ENCODE data around the gene MTFMT.
"Not testable (repeated sequence)": the region's sequence is repeated elsewhere in the genome, so short reads cannot be mapped to it uniquely, and the experiment has no call there.

MTFMT gene

DNA sequence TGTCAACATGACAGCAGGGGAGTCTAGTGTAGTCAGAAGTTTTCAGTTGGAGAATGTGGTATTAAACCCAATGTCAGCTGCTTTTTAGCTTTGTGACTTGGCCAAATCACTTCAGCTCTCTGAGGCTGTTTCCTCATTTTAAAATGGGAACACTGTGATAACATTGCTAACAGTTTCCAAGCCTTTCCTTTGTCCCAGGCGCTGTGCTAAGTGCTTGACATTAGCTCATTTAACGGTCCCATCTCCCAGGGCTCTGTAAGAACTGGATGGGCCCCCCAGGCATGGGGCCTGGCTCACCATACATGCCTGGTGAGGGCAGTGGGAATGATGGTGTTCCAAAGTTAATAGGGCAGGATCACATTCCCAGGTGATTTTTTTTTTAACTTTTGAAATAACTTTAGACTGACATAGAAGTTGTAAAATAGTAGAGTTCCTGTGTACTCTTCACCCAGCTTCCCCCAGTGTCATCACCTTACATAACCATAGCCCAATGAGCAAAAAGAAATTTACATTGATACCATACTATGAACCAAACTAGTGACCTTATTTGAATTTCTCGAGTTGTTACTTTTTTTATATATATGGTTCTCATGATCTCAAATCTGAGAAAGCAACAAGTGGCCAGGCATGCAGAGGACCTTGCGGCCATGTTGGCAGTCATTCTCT is 30.6 kb upstream of the MTFMT start:
- FAIRE-seq: no peak

DNA sequence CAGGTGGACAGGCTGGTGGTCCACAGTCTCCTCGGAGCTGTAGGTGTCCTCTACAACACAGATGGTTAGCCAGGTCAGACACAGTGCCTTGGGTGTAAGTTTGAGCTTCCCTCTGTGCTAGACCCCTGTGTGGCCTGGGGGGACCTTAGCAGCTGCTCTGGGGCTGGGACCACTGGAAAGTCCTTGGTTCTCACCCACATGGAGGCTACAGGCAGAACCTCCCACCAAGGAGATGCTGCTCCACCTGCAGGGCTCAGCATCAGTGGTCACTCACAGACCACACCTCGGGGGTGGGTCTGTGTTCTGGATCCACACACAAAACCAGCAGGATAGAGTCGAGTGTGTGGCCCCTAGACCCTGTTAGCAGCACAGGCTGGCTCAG is 29.9 kb upstream of the MTFMT start:
- no peak for FAIRE-seq

DNA sequence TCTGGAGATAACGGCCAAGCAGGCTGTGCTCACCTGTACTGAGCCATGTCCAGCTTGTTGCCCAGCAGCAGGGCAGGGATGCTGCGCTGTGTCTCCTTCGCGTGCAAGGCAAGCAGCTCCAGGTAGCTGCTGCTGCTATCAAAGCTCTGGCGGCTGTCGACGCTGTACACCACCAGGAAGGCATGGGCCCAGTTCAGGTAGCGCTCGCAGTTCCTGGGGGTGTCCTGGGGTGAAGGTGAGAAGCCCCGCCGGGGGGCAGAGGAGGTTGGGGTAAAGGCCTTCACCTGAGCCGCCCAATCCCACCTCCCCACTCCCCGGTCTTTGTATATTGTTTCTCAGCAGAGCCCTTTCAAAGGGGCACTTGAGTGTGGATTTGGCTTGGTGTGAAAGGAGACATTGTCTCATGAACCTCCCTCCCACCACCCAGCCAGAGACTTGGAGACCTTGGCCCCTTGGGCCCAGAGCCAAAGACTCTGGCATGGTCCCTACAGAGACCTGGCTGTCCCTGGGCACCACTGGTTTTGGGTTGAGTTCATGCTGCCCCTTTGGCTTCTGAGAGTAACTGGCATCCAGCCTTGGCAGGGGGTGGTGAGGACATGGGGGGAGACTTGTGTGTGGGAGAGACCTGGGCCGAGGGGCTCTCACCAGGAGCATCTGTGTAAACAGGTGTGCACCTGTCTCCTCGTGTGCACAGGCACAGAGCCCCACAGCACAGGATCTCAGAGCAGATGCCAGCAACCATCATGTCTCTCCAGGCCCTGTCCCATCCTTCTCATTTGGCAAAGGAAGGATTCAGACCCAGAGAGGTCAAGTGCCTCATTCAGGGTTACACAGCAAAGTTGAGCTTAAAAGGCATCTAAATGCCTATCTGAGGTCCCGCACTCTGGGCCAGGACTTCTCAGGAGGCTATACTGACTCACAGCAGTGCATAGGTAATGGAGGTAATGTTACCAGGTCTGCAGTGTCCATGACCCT is 29.2 kb upstream of the MTFMT start:
- FAIRE-seq: no peak

DNA sequence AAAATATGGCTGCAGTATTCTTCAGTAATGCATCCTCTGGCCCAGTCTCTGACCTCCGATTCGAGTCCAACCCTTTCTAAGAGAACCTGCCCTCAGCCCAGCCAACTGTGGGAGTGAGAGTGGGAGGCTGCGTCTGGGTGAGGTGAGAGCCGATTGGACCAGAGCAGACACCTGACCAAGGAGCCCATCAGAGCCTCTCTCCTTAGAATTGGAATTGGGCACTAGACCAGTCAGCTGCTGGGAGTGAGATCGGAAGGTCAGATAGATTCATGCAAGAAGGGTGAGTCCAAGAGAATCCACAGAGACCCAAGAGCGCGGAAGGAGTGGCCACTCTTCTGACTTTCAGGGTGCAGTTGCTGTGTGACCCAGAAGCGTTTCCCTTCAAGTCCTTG is 28.1 kb upstream of the MTFMT start:
- no peak for FAIRE-seq

DNA sequence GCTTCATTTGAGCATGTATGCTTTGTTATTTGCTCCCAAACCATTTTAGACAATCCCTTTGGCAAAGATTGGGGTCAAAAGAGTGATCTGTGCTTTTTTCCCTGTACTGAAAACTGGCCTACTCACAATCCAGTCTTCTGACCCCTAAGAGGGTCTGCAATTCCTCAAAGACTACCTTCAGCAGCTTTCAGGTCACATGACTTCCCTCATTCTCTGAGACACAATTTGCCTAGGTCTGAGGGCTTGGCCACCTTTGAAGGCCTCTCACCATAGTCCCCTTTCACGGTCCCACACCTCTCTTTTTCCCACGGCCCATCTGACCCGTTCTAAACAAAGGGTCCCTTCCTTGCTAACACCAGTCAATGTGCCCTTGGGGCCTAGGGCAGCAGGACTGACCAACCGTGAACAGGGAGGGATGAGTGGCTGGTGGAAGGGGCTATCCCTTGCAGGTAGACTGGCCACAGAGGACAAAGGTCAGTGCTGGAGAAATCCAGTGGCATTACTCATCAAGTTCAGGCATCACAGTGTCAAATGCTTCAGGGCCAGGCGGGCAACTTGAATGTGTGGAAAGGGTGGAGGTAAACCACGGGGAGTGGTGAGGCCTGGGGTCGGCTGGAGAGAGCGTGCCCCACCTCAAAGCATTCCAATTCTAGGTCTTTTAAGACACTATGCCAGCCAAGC is 27.6 kb upstream of the MTFMT start:
- no peak for FAIRE-seq

DNA sequence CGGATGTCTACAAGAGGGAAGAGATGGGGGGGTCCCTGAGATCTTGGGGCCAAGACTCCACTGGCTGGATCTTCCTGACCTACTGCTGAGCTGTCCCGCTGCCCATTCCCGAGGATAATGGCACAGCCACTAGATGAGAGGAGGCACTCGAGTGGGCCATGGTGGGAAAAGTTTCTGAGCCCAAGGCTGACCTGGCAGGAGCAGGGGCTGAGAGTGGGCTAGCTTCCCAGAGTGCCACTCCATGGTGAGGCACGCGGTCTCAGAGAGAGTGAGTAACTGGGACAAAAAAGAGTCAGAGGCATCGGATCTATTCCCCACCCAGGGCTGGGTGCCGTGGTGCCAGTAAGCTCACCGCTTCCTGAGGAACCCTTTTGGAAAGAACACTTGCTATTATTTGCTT is 26.7 kb upstream of the MTFMT start:
- no peak for FAIRE-seq

DNA sequence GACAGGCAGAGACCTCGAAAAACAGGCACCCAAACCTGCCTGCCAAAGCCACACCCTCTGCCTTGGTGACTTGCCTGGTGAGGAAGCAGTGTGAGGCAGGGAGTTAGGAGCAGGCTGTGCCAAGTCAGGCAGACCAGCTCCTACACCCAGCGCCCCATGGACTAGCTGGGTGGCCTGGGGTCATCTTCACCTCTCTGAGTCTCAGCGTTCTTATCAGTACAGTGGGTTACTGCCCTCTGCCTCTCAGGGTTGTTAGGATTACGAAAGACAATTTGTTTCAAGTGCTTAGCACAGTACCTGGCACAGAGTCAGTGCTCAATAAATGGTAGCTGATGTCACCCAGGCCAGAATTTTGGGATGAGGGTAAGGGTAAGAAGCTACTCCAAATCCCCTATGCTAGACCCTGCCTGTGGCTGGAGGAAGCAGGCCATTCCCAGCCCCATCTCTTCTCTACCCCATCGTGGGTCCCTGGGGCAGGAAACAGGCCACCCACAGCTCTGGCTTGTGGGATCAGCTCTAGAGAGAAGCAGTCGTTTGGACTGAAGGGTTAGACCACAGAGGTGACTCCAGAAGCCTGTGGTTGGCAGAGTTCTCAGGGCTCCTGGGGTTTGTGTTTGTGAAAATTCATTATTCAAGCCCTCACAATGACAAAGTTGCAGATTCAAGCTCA is 25.9 kb upstream of the MTFMT start:
- no peak for FAIRE-seq

DNA sequence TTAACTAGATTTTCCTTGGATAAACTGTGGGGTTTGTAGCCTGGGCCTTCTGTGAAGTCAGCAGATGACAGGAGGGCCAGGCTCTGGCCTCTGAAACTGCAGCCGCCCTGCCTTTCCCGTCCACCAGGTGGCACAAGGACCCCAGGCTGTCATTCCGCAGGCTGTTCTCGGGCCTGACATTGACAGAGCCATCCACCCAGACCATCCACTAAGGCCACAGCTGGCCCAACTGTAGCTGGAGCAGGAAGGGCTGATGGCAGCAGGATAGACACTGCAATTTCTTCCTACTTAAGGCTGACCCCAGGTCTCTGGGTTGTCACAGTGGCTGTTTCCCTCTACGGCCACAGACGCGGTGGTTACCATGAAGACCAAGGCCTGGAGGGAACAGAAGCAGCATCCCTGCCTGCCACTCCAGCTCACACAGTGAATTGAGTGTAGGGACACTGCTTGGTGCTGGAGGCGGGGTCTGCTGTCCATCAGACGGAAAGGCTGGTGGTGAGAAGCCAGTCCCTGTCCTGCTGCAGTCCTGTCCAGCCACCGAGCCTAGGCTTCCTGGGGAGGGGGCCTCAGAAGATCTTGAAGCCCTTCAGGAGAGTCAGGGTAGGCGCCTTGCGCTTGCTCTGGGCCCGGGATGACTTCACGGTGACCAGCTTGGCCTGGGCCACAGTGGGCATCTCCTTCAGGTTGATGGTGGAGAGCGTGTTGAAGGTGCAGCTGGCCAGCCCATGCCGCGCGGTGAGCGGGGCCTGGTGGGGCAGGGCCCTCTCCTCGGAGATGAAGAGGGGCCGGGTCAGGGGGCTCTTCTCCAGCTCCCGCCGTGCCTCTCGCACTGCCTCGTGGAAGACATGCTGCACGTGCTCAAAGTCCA is 25.1 kb upstream of the MTFMT start:
- no peak for FAIRE-seq

DNA sequence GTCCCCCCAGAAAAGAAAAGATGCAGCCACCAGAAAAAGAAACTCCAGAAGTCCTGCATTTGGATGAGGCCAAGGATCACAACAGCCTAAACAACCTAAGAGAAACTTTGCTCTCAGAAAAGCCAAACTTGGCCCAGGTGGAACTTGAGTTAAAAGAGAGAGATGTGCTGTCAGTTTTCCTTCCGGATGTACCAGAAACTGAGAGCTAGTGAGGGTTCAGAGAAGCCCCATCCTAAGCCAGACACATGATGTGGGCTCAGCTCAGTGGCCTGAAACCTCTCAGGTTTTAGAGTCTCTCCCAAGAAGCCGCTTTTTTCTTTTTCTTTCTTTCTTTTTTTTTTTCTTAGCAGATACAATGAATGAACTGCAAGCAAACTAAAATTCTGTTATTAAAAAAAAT is 23.5 kb upstream of the MTFMT start:
- no peak for FAIRE-seq

DNA sequence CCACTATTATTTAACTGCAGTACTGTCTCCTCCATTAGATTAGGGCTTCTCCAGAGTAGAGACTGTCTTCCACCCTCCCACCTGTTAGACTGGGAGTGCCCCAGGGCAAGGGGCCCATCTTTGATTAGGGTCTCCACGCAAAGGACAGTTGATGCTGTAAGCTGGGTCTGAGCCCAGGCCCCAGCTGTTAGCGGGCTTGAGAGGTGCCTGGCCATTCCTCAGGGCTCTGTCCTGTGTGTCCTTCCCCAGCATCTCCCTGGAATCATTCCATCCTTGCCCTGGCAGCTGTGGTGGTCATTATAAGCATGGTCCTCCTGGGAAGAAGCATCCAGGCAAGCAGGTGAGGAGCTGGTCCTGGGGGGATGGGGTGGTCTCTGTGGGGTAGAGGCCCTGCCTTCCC is 21.8 kb upstream of the MTFMT start:
- no peak for FAIRE-seq

DNA sequence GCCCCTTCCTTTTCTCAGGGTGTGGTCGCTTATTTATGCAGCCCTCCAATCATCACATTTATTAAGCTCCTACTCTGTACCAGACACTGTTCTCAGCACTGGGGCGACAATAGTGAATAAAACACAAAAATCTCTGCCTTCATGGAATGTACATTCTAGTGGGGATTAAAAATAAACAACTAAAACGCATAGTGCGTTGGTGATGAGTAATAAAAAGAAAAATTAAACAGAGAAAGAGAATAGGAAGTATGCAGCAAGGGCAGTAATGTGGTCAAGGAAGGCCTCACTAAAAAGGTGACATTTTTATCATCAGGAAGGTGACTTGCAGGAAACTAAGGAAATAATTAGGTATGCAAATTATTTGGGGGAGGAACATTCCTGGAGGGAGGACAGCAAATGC is 20.8 kb upstream of the MTFMT start:
- no peak for FAIRE-seq

DNA sequence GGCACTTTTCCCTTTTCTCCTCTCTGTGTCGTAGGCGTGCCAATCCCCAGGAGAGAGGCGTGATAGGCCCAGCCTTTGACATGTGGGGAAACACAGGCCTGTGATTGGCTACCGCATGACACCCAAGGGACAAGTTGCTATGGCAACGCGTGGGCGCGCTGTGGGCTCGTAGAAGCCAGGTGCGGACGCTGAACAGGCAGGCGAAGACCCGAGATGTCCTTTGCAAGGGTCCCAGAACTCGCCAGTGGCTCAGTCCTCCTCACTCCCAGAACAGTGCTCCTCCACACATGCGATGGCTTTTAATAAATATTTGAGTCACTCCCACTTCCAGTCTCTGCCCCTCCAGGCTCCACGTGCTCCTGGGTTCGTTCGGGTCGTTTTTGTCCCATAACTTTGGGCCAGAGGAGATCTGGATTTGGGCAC is 20.0 kb upstream of the MTFMT start:
- no peak for FAIRE-seq

DNA sequence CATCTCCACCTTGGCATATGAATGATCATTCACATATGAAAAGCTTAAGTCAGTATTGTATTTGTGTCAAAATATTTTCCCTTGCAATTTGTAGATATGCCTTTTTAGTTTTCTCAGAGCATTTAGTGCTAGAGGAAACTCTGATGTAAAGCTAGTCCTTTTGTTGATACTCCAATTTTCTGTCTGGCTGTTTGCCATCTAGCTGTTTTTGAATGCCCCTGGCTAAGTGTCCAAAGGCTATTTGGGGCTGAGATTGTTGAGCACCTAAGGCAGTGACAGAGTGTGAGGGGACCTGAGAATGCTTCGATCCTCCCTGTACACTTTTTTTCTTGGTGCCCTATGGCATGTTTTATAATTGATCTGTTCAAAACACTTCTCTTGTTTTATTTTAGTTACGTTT is 18.8 kb upstream of the MTFMT start:
- FAIRE-seq: no peak

DNA sequence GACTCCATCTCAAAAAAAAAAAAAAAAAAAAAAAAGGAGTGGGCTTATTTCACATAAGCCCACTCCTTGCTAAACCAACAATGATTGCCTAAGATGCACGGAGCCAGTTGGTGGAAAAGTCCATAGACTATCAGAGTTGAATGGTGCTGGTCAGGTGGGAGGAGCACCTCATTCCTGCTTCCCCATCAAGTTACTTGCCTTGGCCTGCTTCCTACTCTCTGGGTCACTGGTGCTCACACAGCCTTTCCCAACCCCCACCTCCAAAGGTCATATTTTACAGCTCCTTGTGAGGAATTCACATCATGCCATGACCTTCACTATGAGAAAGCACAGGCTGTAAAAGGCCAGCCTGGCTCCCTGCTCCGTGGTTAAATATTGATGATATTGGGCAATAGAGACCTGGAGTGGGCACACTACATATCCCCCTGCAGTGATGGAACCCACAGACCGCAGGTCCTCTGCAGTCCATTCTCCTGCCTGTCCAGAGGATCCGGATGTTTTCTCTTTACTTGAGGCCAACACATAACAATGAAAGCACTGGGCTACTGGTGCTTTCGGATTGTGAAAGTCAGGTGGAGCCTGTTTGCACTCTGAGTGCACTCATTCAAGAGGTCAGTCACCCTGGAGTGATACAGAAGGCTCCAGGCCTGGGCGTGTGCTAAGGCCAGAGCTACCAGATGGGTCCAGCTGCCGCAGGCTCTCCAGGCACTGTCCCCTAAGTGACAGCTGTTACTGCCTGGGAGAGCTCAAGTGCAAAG is 15.5 kb upstream of the MTFMT start, which contains the start of gene SLC51B:
Gene SLC51B (plus strand): TSS at position 664 of the 758 bp plus-strand sequence. CDS start 4,618 bp downstream, outside the sequence.
- no peak for FAIRE-seq

DNA sequence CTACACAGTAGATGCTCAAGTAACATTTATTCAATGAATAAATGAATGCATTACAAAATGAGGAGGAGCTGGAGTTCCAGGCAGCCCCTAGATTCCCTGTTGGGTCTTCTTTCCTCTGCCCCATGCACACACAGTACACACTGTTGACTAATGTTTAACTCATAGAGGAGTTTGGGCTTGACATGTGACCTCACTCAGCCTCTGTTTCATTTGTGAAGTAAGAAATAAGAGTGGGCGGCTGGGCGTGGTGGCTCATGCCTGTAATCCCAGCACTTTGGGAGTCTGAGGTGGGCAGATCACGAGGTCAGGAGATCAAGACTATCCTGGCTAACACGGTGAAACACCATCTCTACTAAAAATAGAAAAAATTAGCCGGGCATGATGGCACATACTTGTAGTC is 14.8 kb upstream of the MTFMT start:
- FAIRE-seq: not testable (repeated sequence)

DNA sequence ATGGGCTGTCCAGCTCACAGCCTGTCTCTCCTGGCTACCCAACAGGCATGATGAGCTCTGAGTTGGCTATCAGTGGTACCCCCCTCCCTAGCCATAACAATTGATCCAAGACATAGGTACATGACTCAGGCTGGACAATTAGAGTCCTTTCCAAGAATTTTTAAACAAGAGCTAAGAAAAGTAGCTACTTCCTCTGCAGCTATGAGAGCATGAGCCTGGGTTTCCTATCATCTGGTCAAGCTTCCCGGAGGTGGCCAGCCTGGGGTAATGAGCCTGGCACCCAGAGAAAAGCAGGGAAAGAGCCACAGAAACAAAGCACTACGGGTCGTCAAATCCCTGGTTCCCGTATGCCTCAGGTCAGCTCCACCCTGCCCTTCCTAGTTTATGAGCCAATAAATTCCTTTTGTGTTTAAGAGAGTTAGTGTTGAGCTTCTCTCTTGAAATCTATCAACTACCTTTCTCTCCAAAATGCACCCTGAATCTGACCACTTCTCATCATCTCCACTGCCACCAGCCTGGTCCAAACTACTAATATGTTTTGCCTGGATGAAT is 13.4 kb upstream of the MTFMT start:
- no peak for FAIRE-seq

DNA sequence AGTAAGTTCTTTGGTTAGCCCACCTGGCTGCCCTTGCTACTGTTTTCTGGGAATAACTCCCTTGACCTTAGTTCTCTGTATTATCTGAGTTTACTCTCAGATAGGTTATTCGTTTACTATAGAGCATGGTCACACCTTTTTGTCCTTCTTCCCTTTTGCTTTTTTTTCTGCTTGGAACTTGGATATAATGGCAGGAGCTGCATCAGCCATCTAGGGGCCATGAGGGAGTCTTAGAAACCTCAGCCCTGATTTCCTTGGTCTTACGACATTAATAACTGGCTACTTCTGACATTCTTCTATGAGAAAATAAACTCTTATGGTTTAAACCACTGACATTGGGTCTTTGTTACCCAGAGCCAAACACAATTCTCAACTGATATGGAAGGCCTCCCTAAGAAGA is 12.3 kb upstream of the MTFMT start:
- FAIRE-seq: no peak

DNA sequence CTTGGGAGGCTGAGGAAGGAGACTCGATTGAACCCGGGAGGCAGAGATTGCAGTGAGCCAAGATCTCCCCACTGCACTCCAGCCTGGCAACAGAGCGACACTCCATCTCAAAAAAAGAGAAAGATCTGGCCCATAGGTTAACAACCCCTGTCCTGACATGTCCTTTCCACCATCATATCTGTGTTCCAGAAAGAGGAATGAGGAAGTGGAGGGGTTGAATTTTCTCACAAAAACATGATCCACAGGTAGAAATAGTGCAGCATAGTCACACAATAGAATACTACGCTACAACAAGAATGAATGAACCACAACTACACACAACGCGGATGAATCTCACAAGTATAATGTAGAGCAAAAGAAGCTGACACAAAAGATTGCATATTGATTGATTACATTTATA is 11.0 kb upstream of the MTFMT start:
- no peak for FAIRE-seq

DNA sequence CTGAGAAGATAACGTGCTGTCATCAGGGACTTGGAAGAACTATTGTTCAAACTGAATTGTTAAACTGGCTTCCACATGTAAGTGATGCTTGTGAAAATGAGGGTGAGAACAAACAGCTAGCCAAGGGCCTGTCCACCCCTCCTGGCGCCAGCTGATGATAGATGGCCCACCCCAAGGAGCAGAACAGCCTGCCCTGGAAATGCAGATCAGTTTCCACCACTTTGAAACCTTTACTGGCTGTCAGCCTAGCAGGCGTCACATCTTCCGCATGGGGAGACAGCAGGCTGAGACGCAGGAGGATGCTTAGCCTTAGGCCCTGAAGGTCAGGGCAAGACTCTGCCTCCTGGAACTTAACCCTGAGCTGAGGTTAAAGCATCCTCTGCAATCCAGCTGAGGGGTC is 9.4 kb upstream of the MTFMT start:
- FAIRE-seq: no peak

DNA sequence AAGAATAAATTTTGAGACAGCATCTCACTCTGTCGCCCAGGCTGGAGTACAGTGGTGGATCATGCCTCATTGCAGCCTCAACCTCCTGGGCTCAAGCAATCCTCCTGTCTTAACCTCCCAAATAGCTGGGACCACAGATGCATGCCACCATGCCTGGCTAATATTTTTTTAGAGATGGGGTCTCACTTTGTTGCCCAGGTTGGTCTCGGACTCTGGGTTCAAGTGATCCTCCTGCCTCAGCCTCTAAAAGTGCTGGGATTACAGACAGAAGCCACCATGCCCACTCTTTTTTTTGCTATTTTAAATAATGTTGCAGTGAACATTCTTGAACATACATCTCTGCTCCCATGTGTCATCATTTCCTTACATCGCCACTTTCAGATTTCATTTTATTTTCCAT is 9.0 kb upstream of the MTFMT start:
- no peak for FAIRE-seq

DNA sequence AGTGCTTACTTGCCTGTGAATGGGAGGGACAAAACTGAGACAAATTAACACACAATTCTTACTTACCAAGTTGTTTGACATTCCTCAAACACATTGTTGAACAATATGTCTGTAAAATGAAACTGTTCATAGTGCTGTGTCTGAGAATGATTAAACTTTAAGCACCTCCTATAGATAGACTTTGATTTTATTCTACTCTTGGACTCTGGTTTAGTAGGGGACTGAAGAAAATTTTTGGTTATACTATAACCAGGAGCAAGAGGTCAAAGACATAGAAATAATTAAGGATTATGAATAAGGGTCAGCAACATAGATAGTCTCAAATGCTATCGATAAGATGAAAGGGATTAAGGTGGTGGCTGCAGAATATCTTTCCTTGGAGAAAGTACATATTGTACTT is 7.9 kb upstream of the MTFMT start:
- FAIRE-seq: no peak

All from endometrium (tissue), 2 donors.